Measurements from ENCODE around the gene ROR2. TPM values are rescaled to one million over a fixed set of nuclear protein-coding genes. Genes with fewer than 3 reads are reported as not detected.

Gene ROR2
- total RNA-seq, 2 experiments from 2014 or later = not detected

DNA sequence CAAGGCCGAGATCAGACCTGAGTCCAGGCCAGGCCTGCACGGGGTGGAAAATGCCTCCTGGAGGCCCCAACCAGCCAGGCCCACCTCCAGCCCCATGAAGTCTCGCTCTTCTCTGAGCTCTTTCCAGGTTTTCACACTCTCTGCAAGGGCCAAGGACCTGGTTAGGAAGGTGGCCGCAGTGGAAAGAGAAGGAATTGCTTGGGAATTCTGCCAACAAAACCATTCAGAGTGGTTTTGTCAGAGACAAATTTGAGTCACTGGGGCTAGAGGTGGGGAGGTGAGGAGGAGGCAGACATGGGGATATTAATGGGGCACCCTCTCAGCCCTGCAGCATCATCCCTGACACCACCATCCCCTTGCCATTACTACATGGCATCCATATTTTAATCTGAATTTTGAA lies 261.0 kb downstream of the ROR2 start:
- H3K27me3 ChIP-seq (ENCODE audit: control insufficient read depth in 1 of 2, insufficient read depth in 2 of 2, low read length in 2 of 2) = no peaks in the 10 kb centered on the region
- H3K27ac ChIP-seq (ENCODE audit: low read depth in 1 of 2, low read length in 2 of 2) = no peak overlapping the region
- no peaks in the 10 kb centered on the region for H3K9me3 ChIP-seq (ENCODE audit: control insufficient read depth in 1 of 2, insufficient read depth in 1 of 2, low read length in 2 of 2)
- TF ChIP-seq, protein P1, sequence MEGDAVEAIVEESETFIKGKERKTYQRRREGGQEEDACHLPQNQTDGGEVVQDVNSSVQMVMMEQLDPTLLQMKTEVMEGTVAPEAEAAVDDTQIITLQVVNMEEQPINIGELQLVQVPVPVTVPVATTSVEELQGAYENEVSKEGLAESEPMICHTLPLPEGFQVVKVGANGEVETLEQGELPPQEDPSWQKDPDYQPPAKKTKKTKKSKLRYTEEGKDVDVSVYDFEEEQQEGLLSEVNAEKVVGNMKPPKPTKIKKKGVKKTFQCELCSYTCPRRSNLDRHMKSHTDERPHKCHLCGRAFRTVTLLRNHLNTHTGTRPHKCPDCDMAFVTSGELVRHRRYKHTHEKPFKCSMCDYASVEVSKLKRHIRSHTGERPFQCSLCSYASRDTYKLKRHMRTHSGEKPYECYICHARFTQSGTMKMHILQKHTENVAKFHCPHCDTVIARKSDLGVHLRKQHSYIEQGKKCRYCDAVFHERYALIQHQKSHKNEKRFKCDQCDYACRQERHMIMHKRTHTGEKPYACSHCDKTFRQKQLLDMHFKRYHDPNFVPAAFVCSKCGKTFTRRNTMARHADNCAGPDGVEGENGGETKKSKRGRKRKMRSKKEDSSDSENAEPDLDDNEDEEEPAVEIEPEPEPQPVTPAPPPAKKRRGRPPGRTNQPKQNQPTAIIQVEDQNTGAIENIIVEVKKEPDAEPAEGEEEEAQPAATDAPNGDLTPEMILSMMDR (IDR thresholded peaks at IDR 0.05) = no peak
- H3K27ac Mint-ChIP-seq = no peak overlapping the region
- ChIA-PET CTCF (no interaction called here), POLR2A (no interaction called here)
- H3K9me3 Mint-ChIP-seq = no peaks in the 10 kb centered on the region
- no peak for DNase-seq
- H3K36me3 Mint-ChIP-seq (ENCODE audit: low read depth) = no peaks in the 10 kb centered on the region
- intact Hi-C loops (cut with DNase I, micrococcal nuclease) = no loop called here
- no peaks in the 10 kb centered on the region for H3K36me3 ChIP-seq (ENCODE audit: insufficient read depth, low read length)
- no peak for ATAC-seq (ENCODE audit: poor library complexity)
- peaks cover 9% of the 10 kb centered on the region for H3K27me3 Mint-ChIP-seq
- H3K4me1 ChIP-seq (ENCODE audit: insufficient read depth, low read length) = peaks cover 3% of the 10 kb centered on the region
- no peak overlapping the region for H3K4me3 Mint-ChIP-seq
- no peaks in the 10 kb centered on the region for H3K4me1 Mint-ChIP-seq (ENCODE audit: low read depth)
- H3K4me3 ChIP-seq (ENCODE audit: low read length) = no peak overlapping the region

DNA sequence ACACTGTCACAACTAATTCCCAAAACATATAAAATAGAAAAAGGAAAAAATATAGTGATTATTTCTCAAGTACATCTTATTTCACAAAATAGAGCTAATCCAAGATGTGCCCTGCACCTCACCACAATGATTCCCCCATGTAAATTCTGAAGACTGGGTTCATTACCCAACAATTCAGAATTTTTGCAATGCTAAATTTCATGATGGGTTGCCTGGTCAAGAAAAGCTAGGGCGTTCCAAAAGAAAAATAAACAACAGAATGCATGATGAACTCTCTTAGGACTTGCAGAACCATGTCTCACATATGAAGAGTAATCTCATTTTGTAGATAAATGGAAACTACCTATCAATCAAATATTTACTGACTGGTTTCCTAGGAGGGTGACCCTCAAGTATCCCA lies 266.8 kb downstream of the ROR2 start:
- Mint-ChIP-seq H3K4me3 (no peak overlapping the region), H3K9me3 (no peaks in the 10 kb centered on the region), H3K4me1 (ENCODE audit: low read depth) (peaks cover 4% of the 10 kb centered on the region), H3K27ac (no peak overlapping the region), H3K27me3 (peaks cover 44% of the 10 kb centered on the region), H3K36me3 (ENCODE audit: low read depth) (no peaks in the 10 kb centered on the region)
- DNase-seq (no peak), ATAC-seq (ENCODE audit: poor library complexity) (no peak)
- Histone ChIP-seq H3K9me3 (ENCODE audit: control insufficient read depth in 1 of 2, insufficient read depth in 1 of 2, low read length in 2 of 2) (no peaks in the 10 kb centered on the region), H3K36me3 (ENCODE audit: insufficient read depth, low read length) (no peaks in the 10 kb centered on the region), H3K4me3 (ENCODE audit: low read length) (no peak overlapping the region), H3K27ac (ENCODE audit: low read depth in 1 of 2, low read length in 2 of 2) (no peak overlapping the region), H3K4me1 (ENCODE audit: insufficient read depth, low read length) (peaks cover 7% of the 10 kb centered on the region), H3K27me3 (ENCODE audit: control insufficient read depth in 1 of 2, insufficient read depth in 2 of 2, low read length in 2 of 2) (peaks cover 6 to 19% of the 10 kb centered on the region in 2 experiments)
- ChIA-PET CTCF (no interaction called here), POLR2A (no interaction called here)
- TF ChIP-seq, protein P1 (IDR thresholded peaks at IDR 0.05) = no peak
- intact Hi-C loops (cut with DNase I, micrococcal nuclease) = loop anchor here (5.0 kb wide), 2 partner anchors 646 to 766 kb away; no protein-coding TSS in a partner anchor

DNA sequence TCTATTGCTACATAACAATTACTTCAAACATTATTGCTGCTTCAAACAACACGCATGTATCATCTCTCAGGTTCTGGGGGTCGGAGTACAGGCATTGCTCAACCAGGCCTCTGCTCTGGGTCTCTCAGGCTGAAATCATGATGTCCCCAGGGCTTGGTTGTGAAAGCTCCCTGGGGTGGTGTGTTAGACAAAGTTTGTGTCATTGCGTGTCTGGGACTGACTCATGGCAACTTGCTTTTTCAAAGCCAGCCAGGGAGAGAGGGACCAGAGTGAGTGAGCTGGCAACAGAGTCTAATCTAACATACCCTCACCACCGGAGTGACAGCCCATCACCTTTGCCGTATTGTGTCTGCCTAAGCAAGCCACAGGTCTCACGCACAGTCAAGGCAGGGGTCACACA lies 267.2 kb downstream of the ROR2 start:
- H3K27ac Mint-ChIP-seq = no peak overlapping the region
- Histone ChIP-seq H3K4me1 (ENCODE audit: insufficient read depth, low read length) (peaks cover 7% of the 10 kb centered on the region), H3K27ac (ENCODE audit: low read depth in 1 of 2, low read length in 2 of 2) (no peak overlapping the region), H3K27me3 (ENCODE audit: control insufficient read depth in 1 of 2, insufficient read depth in 2 of 2, low read length in 2 of 2) (peaks cover 6 to 24% of the 10 kb centered on the region in 2 experiments), H3K4me3 (ENCODE audit: low read length) (no peak overlapping the region), H3K36me3 (ENCODE audit: insufficient read depth, low read length) (no peaks in the 10 kb centered on the region), H3K9me3 (ENCODE audit: control insufficient read depth in 1 of 2, insufficient read depth in 1 of 2, low read length in 2 of 2) (no peaks in the 10 kb centered on the region)
- CTCF ChIA-PET = no interaction called here
- H3K4me3 Mint-ChIP-seq = no peak overlapping the region
- intact Hi-C loops (cut with DNase I, micrococcal nuclease) = loop anchor here (5.0 kb wide), 2 partner anchors 646 to 766 kb away; no protein-coding TSS in a partner anchor
- ATAC-seq (ENCODE audit: poor library complexity) (no peak), DNase-seq (no peak)
- POLR2A ChIA-PET = no interaction called here
- peaks cover 4% of the 10 kb centered on the region for H3K4me1 Mint-ChIP-seq (ENCODE audit: low read depth)
- H3K9me3 Mint-ChIP-seq = no peaks in the 10 kb centered on the region
- TF ChIP-seq, protein P1 (IDR thresholded peaks at IDR 0.05) = no peak
- peaks cover 46% of the 10 kb centered on the region for H3K27me3 Mint-ChIP-seq
- H3K36me3 Mint-ChIP-seq (ENCODE audit: low read depth) = no peaks in the 10 kb centered on the region

Measured in CD4-positive, alpha-beta T cell (primary cell).